CD4-positive, alpha-beta T cell (primary cell): ENCODE measurements around the gene GORASP1. TPM values are rescaled to one million over a fixed set of nuclear protein-coding genes. Genes with fewer than 3 reads are reported as not detected.

Source experiments
- ATAC-seq: fragments of 200-7000 bp; cut with Tn5 transposase; one replicate; pipeline ENCODE4 v1.10.0; 2022; ENCODE audit warnings: mild to moderate bottlenecking; ENCODE audit not compliant: poor library complexity
- CTCF ChIA-PET: fragments of 350-600 bp; sonication (Branson Sonifier 250); formaldehyde crosslinking; loops from one replicate; lab custom pipeline; 2021; ENCODE audit warnings: antibody characterized with exemption, inconsistent platforms; lab: Charles Lee
- POLR2A ChIA-PET: fragments of 350-600 bp; sonication (Branson Sonifier 250); formaldehyde crosslinking; loops from one replicate; lab custom pipeline; 2021; ENCODE audit warnings: antibody characterized with exemption, inconsistent platforms; lab: Charles Lee
- DNase-seq, 14 experiments: peaks; one replicate each; pipeline ENCODE4 v3.0.0-alpha.2; 2013 to 2020; ENCODE audit warnings: mixed read lengths in 2 of 14
- H3K27ac ChIP-seq, 2 donors: one replicate each; pipeline versions ENCODE4 v1.5.1 to v1.7.0; 2013; ENCODE audit warnings: low read length in 2 of 2, low read depth in 1 of 2, mild to moderate bottlenecking in 1 of 2
- H3K27me3 ChIP-seq, 2 experiments: 1 replicate in 1 of 2; 2 replicates in 1 of 2; pipeline versions ENCODE4 v1.6.1 to v1.7.0; 2013; ENCODE audit warnings: low read length in 2 of 2, control low read depth in 1 of 2, mild to moderate bottlenecking in 1 of 2, moderate library complexity in 1 of 2; ENCODE audit not compliant: insufficient read depth in 2 of 2, control insufficient read depth in 1 of 2
- H3K36me3 ChIP-seq: one replicate; pipeline ENCODE4 v1.6.1; 2013; ENCODE audit warnings: low read length, control low read depth; ENCODE audit not compliant: insufficient read depth
- H3K4me1 ChIP-seq: one replicate; pipeline ENCODE4 v1.6.1; 2013; ENCODE audit warnings: low read length, control low read depth; ENCODE audit not compliant: insufficient read depth
- H3K4me3 ChIP-seq: one replicate; pipeline ENCODE4 v1.5.1; 2013; ENCODE audit warnings: mild to moderate bottlenecking, low read length, moderate library complexity
- H3K9me3 ChIP-seq, 2 experiments: 1 replicate in 1 of 2; 2 replicates in 1 of 2; pipeline versions ENCODE4 v1.6.1 to v1.7.0; 2013; ENCODE audit warnings: low read length in 2 of 2, mild to moderate bottlenecking in 2 of 2, control low read depth in 1 of 2, moderate library complexity in 1 of 2; ENCODE audit not compliant: control insufficient read depth in 1 of 2, insufficient read depth in 1 of 2
- H3K27ac Mint-ChIP-seq: one replicate; pipeline ENCODE4 v1.8.0; 2020; ENCODE audit warnings: mixed read lengths
- H3K27me3 Mint-ChIP-seq: one replicate; pipeline ENCODE4 v1.8.0; 2021; ENCODE audit warnings: mixed read lengths
- H3K36me3 Mint-ChIP-seq: one replicate; pipeline ENCODE4 v1.8.0; 2021; ENCODE audit warnings: low read depth, mixed read lengths
- H3K4me1 Mint-ChIP-seq: one replicate; pipeline ENCODE4 v1.8.0; 2021; ENCODE audit warnings: low read depth, mixed read lengths
- H3K4me3 Mint-ChIP-seq: one replicate; pipeline ENCODE4 v1.8.0; 2020; ENCODE audit warnings: mild to moderate bottlenecking, mixed read lengths
- H3K9me3 Mint-ChIP-seq: one replicate; pipeline ENCODE4 v1.8.0; 2020; ENCODE audit warnings: mixed read lengths
- intact Hi-C, 2 experiments: fragments of 100-400 bp; cut with DNase I in 1 of 2; cut with micrococcal nuclease in 1 of 2; formaldehyde crosslinking; loops; one replicate each; pipeline versions ENCODE4 v1.15.1 to v1.9.0; 2023 to 2025; cut with DNase I, micrococcal nuclease
- total RNA-seq, 174 experiments: library from RNA in 2 of 174; stranded (reverse) in 2 of 174; gene quantifications; one replicate each; pipeline ENCODE4 v1.2.3 and lab custom pipeline; 2021 to 2026
- TF ChIP-seq, protein P1 (sequence below): fragments of 200-600 bp; IDR thresholded peaks from one replicate; pipeline ENCODE4 v1.8.0; 2022; ENCODE audit warnings: antibody characterized with exemption, mild to moderate bottlenecking

Gene GORASP1
- total RNA-seq, 2 experiments from 2014 or later: 29.1 to 31.5 TPM

- H3K27ac Mint-ChIP-seq: peak overlapping the region; percentile 54
- intact Hi-C loops: no loop called here
Observed at GRCh38 chr3:39132096-39133092, 25.0 kb upstream of the GORASP1 start.

GRCh38 chr3:39130693-39131265 is 23.4 kb upstream of the GORASP1 start:
- Mint-ChIP-seq H3K4me1 (peaks cover 29% of the 10 kb centered on the region), H3K36me3 (no peaks in the 10 kb centered on the region), H3K9me3 (no peaks in the 10 kb centered on the region), H3K4me3 (no peak overlapping the region), H3K27ac (no peak overlapping the region), H3K27me3 (no peaks in the 10 kb centered on the region)
- Histone ChIP-seq H3K4me1 (peaks cover 20% of the 10 kb centered on the region), H3K4me3 (no peak overlapping the region), H3K27ac (no peak overlapping the region), H3K36me3 (no peaks in the 10 kb centered on the region), H3K27me3 (no peaks in the 10 kb centered on the region), H3K9me3 (no peaks in the 10 kb centered on the region)
- TF ChIP-seq, protein P1, sequence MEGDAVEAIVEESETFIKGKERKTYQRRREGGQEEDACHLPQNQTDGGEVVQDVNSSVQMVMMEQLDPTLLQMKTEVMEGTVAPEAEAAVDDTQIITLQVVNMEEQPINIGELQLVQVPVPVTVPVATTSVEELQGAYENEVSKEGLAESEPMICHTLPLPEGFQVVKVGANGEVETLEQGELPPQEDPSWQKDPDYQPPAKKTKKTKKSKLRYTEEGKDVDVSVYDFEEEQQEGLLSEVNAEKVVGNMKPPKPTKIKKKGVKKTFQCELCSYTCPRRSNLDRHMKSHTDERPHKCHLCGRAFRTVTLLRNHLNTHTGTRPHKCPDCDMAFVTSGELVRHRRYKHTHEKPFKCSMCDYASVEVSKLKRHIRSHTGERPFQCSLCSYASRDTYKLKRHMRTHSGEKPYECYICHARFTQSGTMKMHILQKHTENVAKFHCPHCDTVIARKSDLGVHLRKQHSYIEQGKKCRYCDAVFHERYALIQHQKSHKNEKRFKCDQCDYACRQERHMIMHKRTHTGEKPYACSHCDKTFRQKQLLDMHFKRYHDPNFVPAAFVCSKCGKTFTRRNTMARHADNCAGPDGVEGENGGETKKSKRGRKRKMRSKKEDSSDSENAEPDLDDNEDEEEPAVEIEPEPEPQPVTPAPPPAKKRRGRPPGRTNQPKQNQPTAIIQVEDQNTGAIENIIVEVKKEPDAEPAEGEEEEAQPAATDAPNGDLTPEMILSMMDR: no peak
- intact Hi-C loops: no loop called here
- DNase-seq (peak in 1 of 14 experiments; percentile 3), ATAC-seq (no peak)
- CTCF ChIA-PET: interaction anchor here (0.8 to 1.9 kb wide), 3 partner anchors 10 to 157 kb away, joined by 3 to 8 read pairs (median 5); no protein-coding TSS in a partner anchor
- POLR2A ChIA-PET: interaction anchor here (0.9 kb wide), 1 partner anchor 121 kb away, joined by 3 read pairs; no protein-coding TSS in a partner anchor

More at GRCh38 chr3:39132096-39133092, 25.0 kb upstream of the GORASP1 start:
- Mint-ChIP-seq H3K4me1 (peaks cover 19% of the 10 kb centered on the region), H3K4me3 (no peak overlapping the region), H3K36me3 (no peaks in the 10 kb centered on the region), H3K27me3 (no peaks in the 10 kb centered on the region), H3K9me3 (no peaks in the 10 kb centered on the region)
- H3K27ac ChIP-seq: no peak overlapping the region
- TF ChIP-seq, protein P1: no peak
- CTCF ChIA-PET: interaction anchor here (1.0 to 1.9 kb wide), 3 partner anchors 12 to 160 kb away, joined by 3 to 8 read pairs (median 4); no protein-coding TSS in a partner anchor
- peaks cover 13% of the 10 kb centered on the region for H3K4me1 ChIP-seq
- no peak for ATAC-seq
- DNase-seq: peak in 2 of 14 experiments; percentile 8 to 30
- POLR2A ChIA-PET: interaction anchor here (0.7 kb wide), 1 partner anchor 15 kb away, joined by 3 read pairs; no protein-coding TSS in a partner anchor
- no peaks in the 10 kb centered on the region for H3K27me3 ChIP-seq
- peaks cover 3% of the 10 kb centered on the region for H3K36me3 ChIP-seq
- no peaks in the 10 kb centered on the region for H3K9me3 ChIP-seq
- H3K4me3 ChIP-seq: no peak overlapping the region

GRCh38 chr3:39130026-39130425 is 22.6 kb upstream of the GORASP1 start:
- Mint-ChIP-seq H3K27me3 (no peaks in the 10 kb centered on the region), H3K9me3 (no peaks in the 10 kb centered on the region), H3K36me3 (no peaks in the 10 kb centered on the region), H3K4me3 (no peak overlapping the region), H3K27ac (no peak overlapping the region), H3K4me1 (peaks cover 29% of the 10 kb centered on the region)
- ATAC-seq (no peak), DNase-seq (peak in 2 of 14 experiments; percentile 4 to 21)
- ChIA-PET POLR2A (no interaction called here), CTCF (interaction anchor here (1.8 kb wide), 1 partner anchor 158 kb away, joined by 5 read pairs; no protein-coding TSS in a partner anchor)
- no peaks in the 10 kb centered on the region for H3K9me3 ChIP-seq
- intact Hi-C loops: no loop called here
- no peaks in the 10 kb centered on the region for H3K27me3 ChIP-seq
- no peak overlapping the region for H3K27ac ChIP-seq
- no peaks in the 10 kb centered on the region for H3K36me3 ChIP-seq
- TF ChIP-seq, protein P1: no peak
- no peak overlapping the region for H3K4me3 ChIP-seq
- peaks cover 20% of the 10 kb centered on the region for H3K4me1 ChIP-seq
